Stimulated activated CD8-positive, alpha-beta memory T cell treated with anti-CD3 and anti-CD28 coated beads, Interleukin-12 subunit alpha, Interleukin-12 subunit beta, amount 100 ng/mL, for 4 hours (primary cell): ENCODE measurements around the gene PRODH2.
"Not testable (repeated sequence)": the region's sequence is repeated elsewhere in the genome, so short reads cannot be mapped to it uniquely, and the experiment has no call there.

Experiments used
- DNase-seq: peaks from one replicate; pipeline ENCODE4 v3.0.0-alpha.2; 2020; ENCODE audit warnings: low read depth

The PRODH2 gene

GRCh38 chr19:35796645-35797542, 15.8 kb downstream of the PRODH2 start:
- DNase-seq = no peak

- not testable (repeated sequence) for DNase-seq
Observed at GRCh38 chr19:35795564-35795963, 17.1 kb downstream of the PRODH2 start.

GRCh38 chr19:35793381-35794165, 19.1 kb downstream of the PRODH2 start:
- no peak for DNase-seq

GRCh38 chr19:35792888-35793287, 19.8 kb downstream of the PRODH2 start:
- no peak for DNase-seq

GRCh38 chr19:35792312-35792711, 20.3 kb downstream of the PRODH2 start:
- no peak for DNase-seq

GRCh38 chr19:35791814-35792279, 20.8 kb downstream of the PRODH2 start:
- no peak for DNase-seq

- DNase-seq = no peak
Observed at GRCh38 chr19:35790981-35791813, 21.4 kb downstream of the PRODH2 start.

GRCh38 chr19:35789978-35790944, 22.4 kb downstream of the PRODH2 start:
- no peak for DNase-seq

DNA sequence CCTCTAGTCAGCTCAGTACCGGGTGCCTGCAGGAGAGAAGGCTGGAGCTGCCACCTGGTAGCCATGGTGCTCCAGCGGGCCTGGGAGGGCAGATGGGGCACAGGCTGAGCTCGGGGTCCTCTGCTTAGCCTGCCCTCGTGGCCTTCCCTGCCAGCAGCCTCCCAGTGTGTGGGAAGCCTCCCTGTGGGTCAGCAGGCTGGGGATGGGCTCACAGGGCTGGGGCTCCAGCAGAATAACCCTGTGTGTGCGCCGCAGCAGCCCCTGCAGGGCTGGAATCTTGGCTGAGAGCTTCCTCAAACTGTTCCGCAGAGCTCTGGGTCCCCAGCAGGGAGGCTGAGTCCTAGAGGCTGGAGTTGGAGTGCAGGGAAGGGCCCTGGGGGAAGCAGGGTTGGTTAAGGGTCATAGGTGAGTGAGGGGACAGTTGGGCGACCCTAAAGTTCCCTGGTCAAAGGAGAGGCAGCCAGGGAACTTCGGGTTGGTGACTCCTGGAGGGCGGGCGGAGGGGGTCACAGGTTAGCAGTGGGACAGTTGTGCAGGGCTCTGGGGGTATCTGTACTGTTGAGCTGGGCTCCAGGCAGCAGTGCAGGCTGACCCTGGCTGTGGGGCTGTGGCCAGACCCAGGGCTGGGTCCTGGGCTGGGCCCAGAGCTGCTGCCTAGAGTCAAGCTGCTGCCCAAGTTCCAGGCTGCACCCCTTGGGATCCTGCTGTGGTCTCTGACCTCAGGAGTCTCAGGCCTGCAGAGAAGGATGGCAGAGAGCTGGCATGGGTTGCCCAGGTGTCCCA, 23.3 kb downstream of the PRODH2 start:
- no peak for DNase-seq

DNA sequence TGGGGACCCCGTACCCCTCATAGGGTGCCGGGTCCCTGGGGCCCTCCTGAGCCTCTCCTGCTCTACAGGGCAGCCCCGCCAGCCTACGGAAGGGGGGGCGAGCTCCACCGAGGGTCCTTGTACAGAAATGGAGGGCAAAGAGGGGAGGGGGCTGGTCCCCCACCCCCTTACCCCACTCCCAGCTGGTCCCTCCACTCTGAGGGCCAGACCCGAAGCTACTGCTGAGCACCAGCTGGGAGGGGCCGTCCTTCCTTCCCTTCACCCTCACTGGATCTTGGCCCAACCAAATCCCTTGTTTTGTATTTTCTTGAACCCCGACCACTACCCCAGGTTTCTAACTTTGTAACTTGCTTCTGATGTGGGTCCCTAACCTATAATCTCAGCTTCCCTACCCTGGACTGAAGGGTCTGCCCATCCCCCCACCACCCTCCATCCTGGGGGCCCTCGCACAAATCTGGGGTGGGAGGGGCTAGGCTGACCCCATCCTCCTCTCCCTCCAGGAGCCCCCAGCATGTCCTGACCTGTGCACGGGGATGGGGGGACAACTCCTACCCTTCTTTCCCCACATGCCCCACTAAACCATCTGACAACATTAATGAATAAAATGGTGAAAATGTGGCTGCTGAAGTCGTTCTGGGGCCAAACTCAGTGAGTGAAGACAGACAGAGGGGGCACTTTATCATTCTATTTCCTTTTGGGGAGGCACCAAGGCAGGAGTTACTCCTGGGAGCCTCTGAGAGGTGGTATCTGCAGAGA, 24.3 kb downstream of the PRODH2 start:
- DNase-seq = no peak

- no peak for DNase-seq
Observed at GRCh38 chr19:35787227-35787799, 25.3 kb downstream of the PRODH2 start.

DNA sequence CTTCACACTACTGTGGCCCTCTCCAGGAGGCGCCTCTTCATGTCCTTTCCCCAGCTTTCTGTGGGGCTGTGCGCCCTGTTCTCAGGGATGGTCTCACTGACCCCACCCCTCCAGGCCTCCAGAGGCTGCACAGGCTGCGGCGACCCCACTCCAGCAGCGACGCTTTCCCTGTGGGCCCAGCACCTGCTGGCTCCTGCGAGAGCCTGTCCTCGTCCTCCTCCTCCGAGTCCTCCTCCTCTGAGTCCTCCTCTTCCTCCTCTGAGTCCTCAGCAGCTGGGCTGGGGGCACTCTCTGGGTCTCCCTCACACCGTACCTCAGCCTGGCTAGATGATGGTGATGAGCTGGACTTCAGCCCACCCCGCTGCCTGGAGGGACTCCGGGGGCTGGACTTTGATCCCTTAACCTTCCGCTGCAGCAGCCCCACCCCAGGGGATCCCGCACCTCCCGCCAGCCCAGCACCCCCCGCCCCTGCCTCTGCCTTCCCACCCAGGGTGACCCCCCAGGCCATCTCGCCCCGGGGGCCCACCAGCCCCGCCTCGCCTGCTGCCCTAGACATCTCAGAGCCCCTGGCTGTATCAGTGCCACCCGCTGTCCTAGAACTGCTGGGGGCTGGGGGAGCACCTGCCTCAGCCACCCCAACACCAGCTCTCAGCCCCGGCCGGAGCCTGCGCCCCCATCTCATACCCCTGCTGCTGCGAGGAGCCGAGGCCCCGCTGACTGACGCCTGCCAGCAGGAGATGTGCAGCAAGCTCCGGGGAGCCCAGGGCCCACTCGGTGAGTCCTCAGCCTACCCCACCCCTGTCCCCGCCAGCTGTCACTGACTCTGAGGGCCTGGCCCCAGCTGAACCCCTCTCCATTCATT, 26.1 kb downstream of the PRODH2 start:
- DNase-seq = no peak

- DNase-seq = no peak
Observed at GRCh38 chr19:35785339-35785627, 27.4 kb downstream of the PRODH2 start.

DNA sequence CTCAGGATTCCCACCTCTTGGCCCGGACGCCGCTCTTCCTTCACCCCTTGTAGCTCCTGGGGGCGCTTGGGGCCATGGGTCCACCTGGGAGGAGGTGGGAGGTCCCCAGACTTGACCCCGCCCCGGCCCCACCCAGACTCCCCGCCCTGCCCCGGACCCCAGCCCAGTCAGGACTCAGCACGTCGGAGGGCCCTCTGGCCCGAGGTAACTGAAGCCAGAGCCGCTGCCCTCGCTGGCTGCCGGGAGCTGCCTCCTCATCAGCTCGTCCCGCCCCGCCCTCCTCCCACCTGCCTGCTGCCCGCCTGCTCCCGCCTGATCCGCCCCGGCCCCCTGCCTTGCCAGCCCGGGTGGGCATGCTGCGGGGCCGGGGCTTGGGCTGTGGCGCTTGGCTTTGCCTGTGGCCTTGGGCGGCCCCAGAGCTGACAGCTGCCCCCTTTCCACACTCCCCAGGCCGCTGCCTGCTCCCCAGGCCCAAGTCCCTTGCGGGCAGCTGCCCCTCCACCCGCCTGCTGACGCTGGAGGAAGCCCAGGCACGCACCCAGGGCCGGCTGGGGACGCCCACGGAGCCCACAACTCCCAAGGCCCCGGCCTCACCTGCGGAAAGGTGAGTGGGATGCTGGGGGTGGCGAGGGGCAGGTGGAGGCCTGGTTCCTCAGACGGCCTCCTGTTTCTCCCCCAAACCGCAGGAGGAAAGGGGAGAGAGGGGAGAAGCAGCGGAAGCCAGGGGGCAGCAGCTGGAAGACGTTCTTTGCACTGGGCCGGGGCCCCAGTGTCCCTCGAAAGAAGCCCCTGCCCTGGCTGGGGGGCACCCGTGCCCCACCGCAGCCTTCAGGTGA, 27.9 kb downstream of the PRODH2 start:
- DNase-seq = no peak

DNA sequence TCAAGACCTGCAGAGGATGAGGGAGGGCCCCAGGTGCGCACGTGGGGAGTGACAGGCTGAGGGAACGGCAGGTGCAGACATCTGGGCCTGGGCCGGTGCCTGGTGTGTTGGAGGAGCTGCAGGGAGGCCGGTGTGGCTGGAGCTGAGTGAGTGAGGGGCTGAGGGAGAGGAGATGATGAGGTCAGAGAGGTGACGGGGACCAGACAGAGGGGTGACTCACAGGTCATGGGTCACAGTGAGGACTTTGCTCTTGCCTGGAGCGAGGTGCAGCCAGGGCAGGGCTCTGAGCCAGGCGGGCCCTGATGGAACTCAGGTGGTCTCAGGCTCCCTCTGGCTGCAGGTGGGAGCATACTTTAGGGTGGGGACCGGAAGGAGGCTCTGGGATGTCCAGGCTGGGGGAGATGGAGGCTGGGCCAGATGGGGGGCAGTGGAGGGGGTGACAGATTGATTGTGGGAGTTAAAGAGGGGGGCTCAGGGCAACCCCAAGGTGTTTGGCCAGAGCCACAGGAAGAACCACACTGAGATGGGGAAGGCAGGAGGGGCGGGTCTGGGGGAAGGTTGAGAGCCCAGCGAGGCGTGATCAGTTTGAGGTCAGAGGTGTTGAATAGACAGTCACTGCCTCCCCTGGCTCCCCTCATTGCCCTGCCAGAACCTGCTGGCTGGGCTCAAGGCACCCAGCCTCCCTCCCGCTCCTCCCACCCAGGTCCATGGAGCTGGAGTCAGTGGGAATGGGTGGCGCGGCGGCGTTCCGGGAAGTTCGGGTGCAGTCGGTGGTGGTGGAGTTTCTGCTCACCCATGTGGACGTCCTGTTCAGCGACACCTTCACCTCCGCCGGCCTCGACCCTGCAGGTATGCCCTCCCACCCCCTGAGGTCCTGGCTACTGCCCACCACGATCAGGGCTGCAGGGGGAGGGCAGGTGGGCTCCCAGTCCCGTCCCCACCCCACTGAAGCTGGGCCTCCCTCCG, 28.9 kb downstream of the PRODH2 start:
- no peak for DNase-seq

GRCh38 chr19:35782589-35782988, 30.1 kb downstream of the PRODH2 start:
- DNase-seq = no peak
